NCI-H69 (cell line): ENCODE data around the gene SCNN1B.

ENCODE experiments used
- DNase-seq: peaks from one replicate; lab custom pipeline; 2025; lab: John Stamatoyannopoulos, UW

SCNN1B gene

GRCh38 chr16:23321206-23321875, 19.2 kb downstream of the SCNN1B start:
- no peak for DNase-seq

DNA sequence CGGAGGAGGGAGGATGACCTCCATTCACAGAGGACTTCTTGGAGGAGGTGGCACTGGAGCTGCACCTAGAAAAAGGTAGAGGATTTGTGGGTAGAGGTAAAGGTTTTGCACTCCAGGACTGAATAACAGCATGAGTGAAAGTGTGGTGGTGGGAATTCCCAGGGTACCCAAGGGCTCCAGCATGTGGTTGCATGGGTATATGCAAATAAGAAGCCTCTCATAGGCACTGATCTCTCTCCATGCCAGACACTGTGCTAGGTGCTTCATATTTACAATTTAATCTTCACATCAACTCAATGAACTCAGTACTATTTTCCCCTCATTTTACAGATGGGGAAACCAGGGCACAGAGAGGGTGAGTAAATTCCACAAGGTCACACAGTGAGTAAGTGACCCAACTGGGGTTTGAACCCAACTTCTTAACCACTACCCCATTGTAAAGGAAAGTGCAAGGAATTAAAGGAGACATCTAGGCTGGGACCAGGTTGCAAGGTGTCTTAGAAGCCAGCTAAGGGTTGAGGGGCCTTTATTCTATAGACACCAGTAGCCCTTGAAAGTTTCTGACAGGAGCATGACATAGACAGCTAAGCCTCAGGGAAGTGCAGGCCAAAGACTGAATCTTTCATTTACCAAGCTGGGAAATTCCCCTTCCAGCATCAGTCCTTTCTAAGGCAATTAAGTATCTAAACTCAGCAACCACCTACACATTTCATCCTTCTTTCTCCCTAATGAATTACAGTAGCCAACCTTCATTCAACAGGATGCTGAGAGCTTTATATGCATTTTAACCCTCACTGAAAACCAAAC, 21.3 kb downstream of the SCNN1B start:
- peak; percentile 26 for DNase-seq

DNA sequence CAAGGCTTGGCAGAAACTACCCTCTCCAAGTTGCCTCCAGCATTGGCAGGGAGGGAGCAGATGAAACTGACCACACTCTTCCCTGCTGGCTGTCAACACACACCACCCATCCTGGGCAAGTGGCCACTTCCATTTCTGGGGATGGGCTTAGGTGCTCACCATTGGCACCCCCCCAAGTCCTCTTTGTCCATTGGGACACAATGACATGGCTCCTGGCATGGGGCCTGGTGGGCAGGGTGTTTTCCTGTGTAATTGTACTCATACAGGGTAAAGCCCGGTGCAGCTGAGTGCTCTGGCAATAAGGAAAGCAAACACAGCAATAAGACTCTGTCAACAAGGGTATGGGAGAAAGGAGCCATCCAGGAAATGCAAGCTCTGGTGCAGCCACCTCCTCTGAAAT, 22.6 kb downstream of the SCNN1B start:
- DNase-seq, result peak; percentile 99

GRCh38 chr16:23327836-23328235, 25.7 kb downstream of the SCNN1B start:
- DNase-seq, result no peak

DNA sequence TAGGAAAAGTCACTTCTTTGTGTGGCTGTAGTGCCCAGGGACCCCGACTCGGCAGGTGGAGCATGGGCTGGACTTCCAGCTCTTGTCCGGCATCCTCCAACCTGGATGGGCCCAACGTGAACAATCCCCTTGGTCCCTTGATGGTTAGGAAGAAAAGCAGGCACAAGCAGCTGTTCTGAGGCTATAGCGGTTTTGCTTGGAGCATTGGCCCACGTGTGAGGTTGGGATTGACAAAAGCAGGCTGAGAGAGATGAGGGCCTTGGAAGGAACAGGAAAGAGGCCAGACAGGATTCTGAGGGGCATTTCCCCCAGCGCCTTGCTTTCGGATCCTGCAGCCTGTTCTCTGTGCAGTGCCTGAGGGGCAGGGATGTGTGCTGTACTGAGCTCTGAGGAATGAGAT, 28.1 kb downstream of the SCNN1B start:
- no peak for DNase-seq

DNA sequence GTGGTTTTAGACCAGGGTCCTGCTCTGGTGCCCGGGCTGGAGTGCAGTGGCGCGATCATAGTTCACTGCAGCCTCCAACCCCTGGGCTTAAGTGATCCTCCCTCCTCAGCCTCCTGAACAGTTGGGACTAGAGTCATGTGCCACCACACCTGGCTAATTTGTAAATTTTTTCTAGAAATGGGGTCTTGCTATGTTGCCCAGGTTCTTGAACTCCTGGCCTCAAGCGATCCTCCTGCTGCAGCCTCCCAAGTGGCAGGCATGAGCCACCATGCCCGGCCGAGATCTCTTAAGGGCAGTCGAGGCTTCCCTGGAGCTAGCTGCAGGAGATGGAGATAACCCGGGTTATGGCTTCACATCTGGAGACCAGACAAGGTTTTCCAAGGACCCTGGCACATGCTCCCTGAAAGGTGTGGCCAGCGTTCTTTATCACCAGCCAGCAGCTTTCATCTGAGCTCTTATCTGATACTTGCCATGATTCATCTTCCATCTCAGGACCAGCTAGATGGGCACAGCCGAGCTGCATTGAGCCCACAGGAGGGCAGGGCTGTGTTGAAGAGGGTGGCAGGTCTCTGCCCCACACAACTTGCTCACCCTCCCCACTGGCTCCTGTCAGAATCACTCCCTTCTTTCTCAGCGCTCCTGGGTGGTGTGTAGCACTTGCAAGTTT, 28.6 kb downstream of the SCNN1B start:
- no peak for DNase-seq

- DNase-seq, result peak; percentile 14
These were observed 31.0 kb downstream of the SCNN1B start for GRCh38 chr16:23333034-23333579.

- DNase-seq, result no peak
These were observed 31.8 kb downstream of the SCNN1B start for GRCh38 chr16:23333831-23334456.

DNA sequence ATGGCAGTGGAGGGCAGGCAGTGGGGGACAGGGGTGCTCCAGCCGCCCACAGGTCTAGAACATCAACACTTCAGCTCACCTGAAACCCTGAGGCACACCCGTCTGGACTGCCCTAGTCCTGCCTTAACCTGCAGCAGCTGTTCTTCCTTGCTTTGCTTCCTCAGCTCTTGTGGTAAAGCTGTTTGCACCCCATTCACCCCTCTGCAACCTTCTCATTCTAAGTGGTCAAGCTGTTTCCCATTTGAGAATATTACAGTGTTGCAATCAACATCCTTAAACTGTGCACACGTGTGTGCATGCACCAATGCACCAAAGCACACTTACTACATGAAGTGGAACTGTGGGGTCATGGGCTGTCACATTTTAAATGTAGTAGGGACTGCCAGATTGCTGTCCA, 32.4 kb downstream of the SCNN1B start:
- DNase-seq, result peak; percentile 43

- peak; percentile 55 for DNase-seq
These were observed 32.8 kb downstream of the SCNN1B start for GRCh38 chr16:23334950-23335349.

DNA sequence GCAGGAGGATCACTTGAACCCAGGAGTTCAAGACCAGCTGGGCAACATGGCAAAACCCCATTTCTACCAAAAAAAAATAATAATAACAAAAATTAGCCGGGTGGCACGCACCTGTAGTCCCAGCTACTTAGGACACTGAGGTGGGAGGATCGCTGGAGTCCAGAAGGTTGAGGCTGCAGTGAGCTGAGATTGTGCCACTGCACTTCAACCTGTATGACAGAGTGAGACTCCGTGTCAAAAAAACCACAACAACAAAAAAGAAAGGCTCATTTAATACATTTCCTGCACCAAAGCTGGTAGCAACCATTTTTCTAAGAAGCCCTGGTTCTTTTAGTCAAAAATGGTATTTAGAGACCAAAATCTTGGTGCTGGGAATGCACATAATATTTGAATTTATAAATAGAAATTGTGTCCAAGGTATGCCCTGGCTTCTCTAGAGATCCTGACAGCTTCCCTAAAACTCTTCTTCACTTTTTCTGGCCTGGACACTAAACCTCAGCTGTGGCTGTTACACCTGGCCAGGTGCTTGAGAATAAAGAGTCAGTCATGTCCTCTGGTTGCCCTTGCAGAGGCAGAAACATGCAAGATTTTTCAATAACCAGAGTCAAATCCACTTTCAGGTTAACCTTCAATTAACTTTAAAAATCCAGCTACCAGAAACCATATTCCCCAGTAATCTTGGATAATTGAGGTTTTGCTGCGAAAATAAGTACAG, 35.9 kb downstream of the SCNN1B start:
- no peak for DNase-seq

GRCh38 chr16:23339787-23340186, 37.7 kb downstream of the SCNN1B start:
- no peak for DNase-seq

GRCh38 chr16:23342083-23342640, 40.1 kb downstream of the SCNN1B start:
- DNase-seq, result no peak

- DNase-seq, result peak; percentile 54
These were observed 41.8 kb downstream of the SCNN1B start for GRCh38 chr16:23343643-23344612.

GRCh38 chr16:23345237-23345636, 43.1 kb downstream of the SCNN1B start:
- DNase-seq, result no peak

- peak; percentile 40 for DNase-seq
These were observed 46.7 kb downstream of the SCNN1B start for GRCh38 chr16:23348579-23349469.

GRCh38 chr16:23351360-23351759, 49.3 kb downstream of the SCNN1B start:
- DNase-seq, result peak; percentile 78

DNA sequence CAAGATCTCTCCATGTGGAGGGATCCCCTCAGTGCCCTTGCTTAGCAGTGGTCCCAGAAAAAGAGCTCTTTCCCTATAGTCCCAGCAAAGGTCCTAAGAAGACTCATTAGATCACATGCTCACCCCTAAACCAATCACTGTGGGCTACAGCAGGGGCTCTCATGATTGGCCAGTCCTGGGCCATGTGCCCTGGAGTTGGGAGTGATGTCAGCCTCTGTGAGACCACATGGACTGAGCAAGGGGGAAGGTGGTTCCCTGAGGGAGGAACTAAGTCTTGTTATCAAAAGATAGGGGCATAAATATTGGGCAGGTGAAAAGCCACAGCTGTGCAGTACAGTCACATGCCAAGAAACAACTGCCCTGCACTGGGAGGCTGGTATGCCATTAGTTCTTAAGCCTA, 51.3 kb downstream of the SCNN1B start:
- no peak for DNase-seq

DNA sequence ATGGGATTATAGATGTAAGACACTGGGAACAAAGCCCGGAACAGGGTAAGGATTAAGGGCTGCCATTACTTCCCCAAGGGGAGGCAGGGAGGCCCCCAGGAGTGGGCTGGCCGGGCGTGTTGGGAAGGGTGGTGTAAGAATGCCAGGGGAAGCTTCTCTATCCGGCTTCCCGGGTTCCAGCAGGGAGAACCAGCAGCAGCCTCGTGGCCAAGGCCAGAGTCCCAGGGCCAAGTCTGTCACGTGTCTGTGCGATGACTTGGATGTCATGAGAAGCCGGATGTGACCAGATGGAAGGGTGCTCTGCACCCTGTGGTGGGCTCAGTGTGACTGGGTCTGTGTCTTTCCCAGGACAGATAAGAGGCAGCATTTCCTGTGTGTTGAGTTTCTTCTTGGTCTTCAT, 52.1 kb downstream of the SCNN1B start:
- DNase-seq, result no peak
